ENCODE data around the gene HMX1. TPM values are rescaled to one million over a fixed set of nuclear protein-coding genes. Genes with fewer than 3 reads are reported as not detected.

HMX1 gene
- not detected for polyA plus RNA-seq

DNA sequence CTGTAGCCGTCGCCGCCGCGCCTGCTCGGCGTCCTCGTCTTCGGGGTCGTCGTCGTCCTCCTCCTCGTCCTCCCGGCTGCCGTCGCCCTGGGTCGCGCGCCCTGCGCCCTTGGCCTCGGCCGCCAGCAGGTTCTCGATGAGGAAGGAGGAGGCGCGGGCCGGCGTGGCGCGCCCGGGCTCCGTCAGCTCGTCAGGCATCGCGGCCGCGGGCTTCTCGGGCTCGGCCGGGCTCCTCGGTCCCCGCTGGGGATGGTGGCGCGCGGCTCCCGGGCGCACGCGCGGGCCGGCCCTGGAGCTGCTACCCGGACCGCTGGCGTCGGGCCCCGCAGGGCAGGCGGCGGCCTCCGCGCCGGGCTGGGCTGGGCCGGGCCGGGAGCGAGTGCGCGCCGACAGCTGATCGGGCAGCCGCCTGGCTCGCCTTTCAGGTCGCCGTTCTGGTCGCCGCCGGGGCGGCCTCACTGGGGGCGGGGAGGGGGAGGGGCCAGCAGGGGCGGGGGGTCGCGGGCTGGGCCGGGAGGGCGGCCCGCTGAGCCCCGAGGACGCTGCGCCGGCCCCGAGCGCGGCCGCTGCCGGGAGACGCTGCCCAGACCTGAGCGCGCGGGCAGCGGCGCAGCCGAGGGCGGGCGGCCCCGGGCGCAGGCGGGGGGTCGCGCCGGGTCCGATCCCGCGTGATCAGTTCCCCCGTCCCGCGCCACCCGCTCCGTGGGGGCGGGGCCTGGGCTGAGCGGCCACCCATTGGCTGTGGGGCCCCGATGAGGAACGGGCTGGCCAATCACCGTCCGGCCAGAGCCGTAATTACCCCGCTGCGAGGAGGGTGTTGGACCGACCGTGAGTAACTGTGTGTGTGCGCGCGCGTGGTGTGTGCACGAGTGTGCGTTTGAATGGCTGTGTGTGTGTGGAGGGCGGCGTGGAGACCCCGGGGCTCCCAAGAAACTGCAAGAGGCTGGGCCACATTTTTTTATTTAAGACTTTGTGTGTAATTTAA, at the start of gene HMX1:
HMX1 (minus strand) TSS at position 423 of the 985 bp plus-strand sequence; CDS start at position 198, 225 bp downstream.
- 1 to 2% (median 1%) methylated on average over 58 to 133 of the region's 134 CpGs for WGBS, 3 donors
- no peak within 1 kb of the TSS for H3K27ac ChIP-seq (ENCODE audit: low read depth, low read length)

DNA sequence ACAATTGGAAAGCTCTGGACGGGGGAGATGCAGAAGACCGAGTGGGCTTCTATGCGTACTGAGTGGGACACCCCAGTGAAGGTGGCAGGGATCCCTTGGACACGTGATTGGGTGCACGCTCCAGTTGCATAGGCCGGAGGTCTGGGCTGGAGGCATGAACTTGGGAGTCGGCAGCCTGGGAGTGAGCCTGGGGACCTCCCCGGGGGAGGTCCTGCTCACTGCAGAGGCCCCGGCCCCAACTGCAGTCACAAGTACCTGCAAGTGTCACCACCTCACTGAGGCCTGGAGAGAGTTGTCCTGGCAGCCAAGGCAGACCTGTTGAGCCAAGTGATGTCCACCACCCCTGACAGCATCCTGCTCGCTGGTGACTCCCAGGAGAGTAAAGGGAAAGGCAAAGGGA, 49.3 kb upstream of the HMX1 start:
- H3K27ac ChIP-seq (ENCODE audit: low read depth, low read length) = no peak overlapping the region
- WGBS, 3 donors = 75 to 84% (median 76%) methylated on average over 9 to 10 of the region's 10 CpGs

DNA sequence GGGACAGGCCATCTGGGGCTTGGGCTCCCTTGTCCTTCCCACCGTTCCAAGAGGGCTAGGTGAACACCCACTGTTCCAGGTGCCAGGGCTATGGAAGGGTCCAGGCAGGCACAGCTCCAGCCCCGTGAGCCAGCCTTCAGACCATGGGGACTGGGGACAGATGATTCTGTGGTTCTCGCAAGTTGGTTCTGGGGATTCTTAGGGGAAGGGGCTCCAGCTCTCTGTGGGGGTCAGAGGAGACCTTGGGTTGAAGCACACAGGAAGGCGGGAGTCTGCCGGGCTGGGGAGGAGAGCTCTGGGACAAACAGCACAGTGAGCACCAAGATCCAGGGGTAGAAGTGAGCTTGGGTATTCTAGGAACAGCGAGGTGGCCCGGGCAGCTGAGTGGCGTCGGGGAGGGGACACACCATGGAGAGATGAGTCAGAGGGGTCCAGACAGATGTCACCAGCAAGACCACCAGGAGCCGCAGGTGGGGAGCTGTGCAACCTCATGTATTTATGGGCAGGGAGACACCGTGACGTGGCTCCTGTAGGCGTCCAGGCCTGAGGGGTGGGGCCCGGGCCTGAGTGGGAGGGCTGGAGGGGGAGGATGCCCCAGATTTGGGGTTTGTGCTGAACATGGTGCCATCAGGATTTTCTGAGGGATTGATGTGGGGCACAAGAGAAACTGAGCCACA, 48.8 kb upstream of the HMX1 start:
- WGBS, 3 donors = 73 to 80% (median 78%) methylated on average over 14 of the region's 14 CpGs
- no peak overlapping the region for H3K27ac ChIP-seq (ENCODE audit: low read depth, low read length)

DNA sequence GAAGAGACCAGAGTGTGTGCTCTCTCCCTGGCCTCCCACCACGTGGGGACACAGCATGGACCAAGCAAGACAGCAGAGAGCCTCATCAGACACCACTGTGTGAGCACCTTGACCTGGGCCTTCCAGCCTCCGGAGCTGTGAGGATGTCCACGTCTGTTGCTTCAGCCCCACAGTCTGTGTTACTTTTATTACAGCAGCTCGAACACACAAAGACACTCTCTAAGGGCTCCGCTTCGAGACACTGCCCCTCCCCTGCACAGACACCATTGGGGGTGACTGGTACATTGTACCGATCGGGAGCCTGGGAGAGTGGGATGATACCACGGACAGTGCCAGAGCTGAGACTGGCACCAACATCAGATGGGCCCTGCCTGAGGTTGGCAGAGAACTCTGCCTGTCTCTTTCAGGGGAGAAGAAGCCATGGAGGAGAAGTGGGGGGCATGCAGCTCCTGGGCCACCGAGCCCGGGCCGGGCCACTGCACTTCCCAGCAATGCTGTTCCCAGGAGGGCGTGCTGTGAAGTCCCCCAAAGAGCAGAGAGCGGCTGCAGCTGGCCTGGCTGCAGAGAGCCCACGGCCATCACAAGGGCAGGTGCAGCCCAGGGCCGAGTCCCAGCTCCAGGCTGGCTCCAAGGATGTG, 48.1 kb upstream of the HMX1 start:
- WGBS, 3 donors = 56 to 74% (median 69%) methylated on average over 16 of the region's 16 CpGs
- H3K27ac ChIP-seq (ENCODE audit: low read depth, low read length) = no peak overlapping the region

DNA sequence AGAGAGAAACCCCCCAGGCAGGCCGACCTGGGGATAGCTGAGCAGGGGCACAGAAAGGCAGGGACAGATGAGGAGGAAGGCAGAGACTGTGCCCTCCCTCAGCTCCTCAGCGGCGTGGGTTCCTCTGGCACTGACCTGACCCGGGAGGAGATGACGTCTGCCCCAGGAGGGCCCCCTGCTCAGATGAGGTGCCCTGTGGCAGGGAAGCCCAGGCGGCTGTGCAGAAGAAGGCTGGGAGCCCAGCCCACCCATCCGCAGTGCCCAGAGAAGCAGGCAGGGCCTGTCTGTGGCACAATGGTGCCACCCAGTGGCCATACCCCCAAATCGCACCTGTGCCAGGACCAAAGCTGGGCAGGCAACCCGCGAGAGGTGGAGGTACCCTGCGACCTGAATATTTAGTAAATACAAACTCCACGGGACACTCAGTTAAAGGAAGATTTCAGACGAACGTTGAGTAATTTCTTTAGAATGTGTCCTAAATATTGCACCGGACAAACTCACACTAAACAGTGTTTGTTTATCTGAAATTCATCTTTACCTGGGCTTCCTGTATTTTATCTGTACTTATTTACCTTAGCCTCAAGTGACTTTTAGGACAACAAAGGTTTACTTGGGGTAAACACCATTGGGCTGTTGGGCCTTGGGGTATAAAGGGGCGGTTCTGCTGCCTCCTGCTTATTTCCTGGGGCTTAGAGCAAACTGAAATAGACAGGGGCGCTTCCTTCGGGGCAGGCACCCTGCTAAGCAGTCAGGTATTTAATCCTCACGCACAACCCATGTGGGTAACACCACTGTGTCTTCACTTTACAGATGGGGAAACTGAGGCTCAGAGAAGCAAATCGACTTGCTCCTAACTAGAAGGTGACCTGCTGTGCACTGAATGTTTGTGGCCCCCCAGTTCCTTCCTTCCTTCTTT, 46.5 kb upstream of the HMX1 start:
- 8 to 12% (median 11%) methylated on average over 20 of the region's 20 CpGs for WGBS, 3 donors
- H3K27ac ChIP-seq (ENCODE audit: low read depth, low read length) = no peak overlapping the region

DNA sequence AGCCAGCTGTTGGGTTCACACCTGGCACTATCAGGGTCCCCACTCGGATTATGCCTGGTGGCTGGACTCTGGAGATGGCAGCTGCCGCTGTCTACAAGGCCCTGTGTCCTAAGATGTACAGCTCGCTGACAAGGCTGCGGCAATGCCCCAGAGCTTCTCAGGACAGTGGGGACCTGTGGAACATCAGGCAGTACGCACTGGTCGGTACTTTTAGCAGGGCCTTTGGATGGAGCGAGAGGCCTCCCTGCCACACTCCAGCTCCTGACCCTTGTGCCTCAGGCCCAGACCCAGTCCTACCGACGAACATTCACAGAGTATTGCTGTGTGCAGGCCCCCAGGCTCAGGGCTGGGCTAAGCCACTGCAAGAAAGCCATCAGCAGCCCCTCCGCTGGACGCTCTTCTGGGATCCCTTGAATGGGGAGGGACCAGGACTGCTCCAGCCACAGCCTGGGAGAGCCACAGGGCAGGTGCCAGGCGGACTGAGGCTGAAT, 45.7 kb upstream of the HMX1 start:
- no peak overlapping the region for H3K27ac ChIP-seq (ENCODE audit: low read depth, low read length)
- 74 to 87% (median 81%) methylated on average over 12 of the region's 12 CpGs for WGBS, 3 donors

DNA sequence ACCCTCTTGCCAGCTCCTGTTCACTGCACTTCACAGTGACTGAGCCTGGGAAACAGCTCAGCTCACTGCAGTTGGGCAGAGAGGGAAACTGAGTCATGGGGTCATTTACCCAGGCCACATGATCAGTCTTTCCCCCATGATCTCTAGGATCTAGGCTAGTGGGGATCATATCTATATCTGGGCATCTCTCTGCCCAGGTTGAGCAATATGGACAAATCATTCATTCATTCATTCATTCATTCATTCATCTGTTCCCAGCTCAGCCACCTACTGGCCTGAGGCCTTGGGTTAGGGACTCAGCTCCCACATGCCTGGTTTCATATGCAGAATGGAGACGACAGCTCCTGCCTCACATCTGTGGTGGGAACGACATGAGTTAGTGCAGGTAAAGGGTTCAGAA, 45.3 kb upstream of the HMX1 start:
- WGBS, 3 donors = 80 to 88% (median 85%) methylated on average over 2 of the region's 2 CpGs
- H3K27ac ChIP-seq (ENCODE audit: low read depth, low read length) = no peak overlapping the region

DNA sequence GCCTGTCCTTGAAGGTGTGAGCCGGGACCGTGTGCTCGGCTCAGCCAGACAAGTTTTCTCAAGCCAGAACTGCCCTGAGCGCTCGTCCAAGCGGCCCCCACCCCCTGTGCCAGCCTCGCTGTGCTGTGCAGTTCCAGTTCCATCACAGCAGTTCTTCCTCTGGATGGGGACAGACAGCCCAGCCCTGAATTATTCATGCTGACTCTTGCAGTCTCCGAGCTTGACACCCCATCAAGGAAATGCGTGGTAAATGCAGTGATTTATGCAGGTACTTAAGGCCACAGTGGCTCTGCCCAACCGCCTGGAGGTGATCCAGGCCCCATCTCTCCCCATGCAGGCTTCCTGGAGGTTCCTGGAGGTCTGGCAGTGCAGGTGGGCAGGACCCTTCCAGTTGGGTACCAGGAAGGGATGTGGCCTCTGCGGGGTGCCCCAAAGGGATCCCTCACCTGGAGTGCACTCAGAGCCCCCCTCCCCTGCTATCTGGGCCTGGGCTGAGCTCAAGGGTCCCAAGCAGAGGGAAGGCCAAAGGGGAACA, 44.8 kb upstream of the HMX1 start:
- H3K27ac ChIP-seq (ENCODE audit: low read depth, low read length) = no peak overlapping the region
- 40 to 44% (median 40%) methylated on average over 11 of the region's 11 CpGs for WGBS, 3 donors

DNA sequence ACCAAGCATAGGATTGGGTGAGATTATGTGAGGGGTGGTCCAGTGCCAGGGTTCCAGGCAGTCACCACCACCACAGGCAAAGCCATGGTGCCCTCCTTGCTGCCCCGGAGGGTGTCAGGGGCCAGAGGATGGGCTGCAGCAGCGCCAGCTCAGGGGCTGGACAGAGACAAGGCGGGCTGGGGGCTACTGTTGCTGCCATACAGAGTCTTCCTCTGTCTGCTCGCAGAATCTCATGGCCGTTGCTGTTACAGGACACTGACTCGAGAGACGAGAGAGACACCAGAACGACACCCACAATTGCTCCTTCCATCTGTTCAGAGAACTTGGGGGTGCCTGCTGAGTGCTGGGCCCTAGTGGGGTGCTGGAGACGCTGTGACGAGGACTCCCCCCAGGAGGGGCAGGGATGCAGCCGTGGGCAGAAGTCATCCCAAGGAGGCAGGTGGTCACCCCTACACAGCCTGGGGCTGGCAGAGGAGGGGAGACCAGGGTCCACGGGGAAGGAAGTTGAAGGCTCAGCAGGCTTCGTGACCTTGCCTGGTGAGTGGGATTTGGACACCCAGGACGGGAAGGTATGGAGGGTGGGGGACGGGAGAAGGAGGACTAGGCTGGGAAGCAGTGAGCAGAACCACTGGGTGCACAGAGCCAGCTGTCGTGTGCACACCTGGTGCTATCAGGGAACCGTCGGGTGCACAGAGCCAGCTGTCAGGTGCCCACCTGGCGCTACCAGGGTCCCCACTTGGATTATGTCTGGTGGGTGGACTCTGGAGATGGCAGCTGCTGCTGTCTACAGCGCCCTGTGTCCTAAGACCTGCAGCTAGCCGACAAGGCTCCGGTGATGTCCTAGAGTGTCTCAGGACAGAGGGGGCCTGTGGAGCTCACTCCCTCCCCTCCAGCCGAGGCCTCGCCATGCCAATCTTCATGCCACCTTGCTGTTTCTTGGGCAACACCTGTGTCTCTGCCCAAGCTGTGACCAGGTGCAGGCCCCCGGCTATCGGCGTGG, 43.9 kb upstream of the HMX1 start:
- WGBS, 3 donors = 69 to 76% (median 73%) methylated on average over 27 of the region's 27 CpGs
- no peak overlapping the region for H3K27ac ChIP-seq (ENCODE audit: low read depth, low read length)

DNA sequence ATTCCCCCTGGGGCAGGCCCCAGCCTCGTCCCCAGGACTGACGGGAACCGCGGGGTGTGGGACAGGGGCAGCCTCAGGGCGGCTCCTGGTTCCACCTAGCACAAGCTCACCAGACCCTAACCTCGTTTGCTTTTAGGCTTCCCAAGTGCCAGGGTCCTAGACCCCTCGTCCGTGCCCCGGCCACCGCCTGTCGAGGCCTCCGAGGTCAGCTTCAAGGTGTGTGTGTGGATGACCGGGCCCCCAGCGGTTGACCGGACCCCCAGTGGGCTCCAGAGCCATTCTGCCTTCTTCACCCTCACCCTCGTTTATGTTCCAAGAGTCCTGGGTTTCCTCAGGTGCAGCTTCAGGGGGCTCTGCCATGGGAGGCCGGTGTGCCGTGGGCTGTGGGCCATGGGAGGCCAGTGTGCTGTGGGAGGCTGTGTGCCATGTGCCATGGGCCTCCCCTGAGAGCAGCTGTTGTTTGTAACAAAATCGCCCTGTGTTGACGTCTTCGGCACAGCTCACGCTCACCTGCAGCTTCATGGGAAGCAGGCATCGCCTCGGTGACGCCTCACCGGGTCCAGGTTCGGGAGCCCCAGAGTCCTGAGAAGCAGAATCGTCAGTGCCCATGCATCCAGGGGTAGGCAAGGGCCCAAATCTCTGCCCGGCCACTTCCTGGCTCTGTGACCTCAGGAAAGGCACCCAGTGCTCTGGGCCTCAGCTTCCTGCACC, 43.0 kb upstream of the HMX1 start:
- 69 to 82% (median 81%) methylated on average over 28 to 29 of the region's 29 CpGs for WGBS, 3 donors

DNA sequence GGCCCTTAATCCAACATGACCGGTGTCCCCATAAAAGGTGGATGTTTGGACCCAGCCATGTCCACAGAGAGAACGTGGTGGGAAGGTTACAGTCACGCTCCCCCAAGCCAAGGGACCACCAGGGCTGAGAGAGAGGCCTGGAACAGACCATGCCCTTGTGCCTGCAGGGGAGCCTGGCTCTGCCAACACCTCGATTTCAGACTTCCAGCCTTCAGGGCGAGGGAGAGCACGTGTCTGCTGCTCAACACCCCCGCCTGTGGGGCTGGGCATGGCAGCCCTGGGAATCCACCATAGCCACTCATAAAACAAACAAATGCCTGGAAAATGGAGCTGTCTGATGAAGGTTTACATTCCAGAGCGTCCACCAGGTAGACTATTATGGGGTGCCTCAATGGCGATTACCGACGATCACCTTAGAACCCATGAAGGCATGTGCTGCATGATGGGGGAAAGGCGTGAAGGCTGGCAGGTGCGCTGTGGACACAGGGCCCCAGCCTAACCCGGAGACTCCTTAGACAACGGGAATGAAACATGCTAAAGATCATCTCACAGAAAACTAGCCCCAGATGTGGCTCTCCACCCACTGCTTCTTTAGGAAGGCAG, 42.3 kb upstream of the HMX1 start:
- no peak overlapping the region for H3K27ac ChIP-seq (ENCODE audit: low read depth, low read length)
- 69 to 72% (median 72%) methylated on average over 15 of the region's 15 CpGs for WGBS, 3 donors

More for the DNA sequence above, 43.0 kb upstream of the HMX1 start:
- H3K27ac ChIP-seq (ENCODE audit: low read depth, low read length) = no peak overlapping the region

DNA sequence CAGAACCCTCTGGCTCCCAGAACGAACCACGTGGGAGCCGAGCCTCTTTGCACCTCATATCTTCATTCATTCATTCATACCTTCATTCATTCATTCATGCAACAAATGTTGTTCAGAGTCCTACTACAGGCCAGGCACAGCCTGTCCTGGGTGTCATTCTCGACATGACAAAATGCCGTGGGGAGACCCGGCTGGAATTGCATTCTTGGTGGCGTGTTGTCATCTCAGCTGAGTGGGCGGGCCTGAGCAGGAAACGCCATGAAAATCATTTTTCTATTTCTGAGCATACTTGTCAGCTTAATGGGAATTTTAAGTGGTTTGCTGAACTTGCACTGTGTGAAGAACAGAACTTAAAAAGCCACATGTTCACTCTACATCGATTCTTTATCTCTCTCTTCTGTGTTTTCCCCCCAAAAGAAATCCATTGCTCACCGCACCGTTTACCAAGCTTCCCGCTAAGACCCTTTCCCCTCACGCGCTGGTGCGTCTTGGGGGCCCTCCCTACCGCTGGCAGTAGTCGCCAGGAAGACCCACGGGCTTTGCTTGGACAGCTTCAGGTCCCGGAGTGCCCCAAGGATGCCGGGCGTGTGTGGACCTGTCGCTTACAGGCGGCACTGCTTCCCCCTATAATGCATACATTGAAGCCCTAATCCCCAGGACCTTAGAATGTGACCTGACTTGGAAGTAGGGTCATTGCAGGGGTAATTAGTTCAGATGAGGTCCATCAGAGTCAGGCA, 41.6 kb upstream of the HMX1 start:
- WGBS, 3 donors = 53 to 60% (median 58%) methylated on average over 24 of the region's 24 CpGs
- no peak overlapping the region for H3K27ac ChIP-seq (ENCODE audit: low read depth, low read length)

DNA sequence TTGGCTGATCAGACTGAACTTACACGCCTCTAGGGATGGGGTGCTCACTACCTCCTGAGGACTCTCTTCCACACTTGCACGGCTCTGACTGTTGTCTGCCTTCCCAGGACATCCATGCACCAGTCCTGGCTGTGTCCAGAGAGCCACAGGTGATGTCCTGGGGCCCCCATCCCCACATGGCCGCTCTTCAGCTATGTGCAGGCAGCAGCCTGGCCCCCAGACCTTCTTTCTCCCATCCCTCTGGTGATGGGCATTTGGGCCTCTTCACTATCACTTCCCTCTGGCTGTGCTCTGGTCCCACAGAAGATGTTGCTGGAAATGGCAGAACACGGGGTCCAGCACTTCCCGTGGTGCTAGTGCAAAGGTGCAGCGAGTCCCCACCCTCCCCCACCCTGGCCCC, 40.9 kb upstream of the HMX1 start:
- 72 to 86% (median 86%) methylated on average over 5 to 6 of the region's 6 CpGs for WGBS, 3 donors
- no peak overlapping the region for H3K27ac ChIP-seq (ENCODE audit: low read depth, low read length)

DNA sequence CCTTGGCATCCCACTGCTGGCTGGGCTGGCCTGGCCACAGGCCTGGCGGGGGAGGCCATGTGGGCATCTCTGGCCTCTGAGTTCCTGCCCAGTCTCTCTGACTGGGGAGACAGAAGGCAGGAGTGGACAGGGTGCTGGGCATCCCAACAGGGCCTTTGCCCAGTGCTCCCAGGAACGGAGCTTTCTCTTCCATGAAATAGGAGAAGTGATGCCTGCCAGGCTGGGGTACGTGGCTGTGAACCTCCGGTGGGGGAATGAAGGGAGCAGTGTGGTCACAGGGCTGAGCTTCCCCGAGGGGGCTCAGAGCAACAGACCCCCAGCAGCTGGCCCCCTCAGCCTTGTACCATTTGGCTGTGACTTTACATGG, 40.4 kb upstream of the HMX1 start:
- WGBS, 3 donors = 69 to 77% (median 71%) methylated on average over 5 of the region's 5 CpGs
- H3K27ac ChIP-seq (ENCODE audit: low read depth, low read length) = no peak overlapping the region
